GM12878 (cell line): ENCODE measurements around the gene SHISA9. TPM values are rescaled to one million over a fixed set of nuclear protein-coding genes. Genes with fewer than 3 reads are reported as not detected.

Source experiments
- ATAC-seq: fragments of 200-7000 bp; cut with Tn5 transposase; 3 replicates; pipeline ENCODE4 v1.9.1; 2020; ENCODE audit warnings: mild to moderate bottlenecking, moderate library complexity
- BruUV-seq: library from RNA; stranded (reverse); fragments of 400-500 nt; replicated peaks from 2 replicates; lab custom pipeline; 2021; lab: Mats Ljungman, UMichigan
- CTCF ChIA-PET: fragments of 300-600 bp; sonication (Branson Sonifier 250); formaldehyde crosslinking; extraction: SDS; loops from one replicate; lab custom pipeline; 2021; ENCODE audit warnings: inconsistent platforms; lab: Yijun Ruan, JAX
- POLR2A ChIA-PET: fragments of 350-600 bp; formaldehyde crosslinking; extraction: SDS; loops from one replicate; lab custom pipeline; 2021; ENCODE audit warnings: inconsistent platforms; lab: Charles Lee
- RAD21 ChIA-PET: fragments of 300-600 bp; sonication (Branson Sonifier 250); formaldehyde crosslinking; loops from one replicate; lab custom pipeline; 2023; ENCODE audit warnings: antibody characterized with exemption; ENCODE audit not compliant: unreplicated experiment; lab: Charles Lee
- SMC1A ChIA-PET: fragments of 300-600 bp; sonication (Branson Sonifier 250); formaldehyde crosslinking; loops from one replicate; lab custom pipeline; 2023; ENCODE audit not compliant: unreplicated experiment, uncharacterized antibody; lab: Charles Lee
- DNase-seq: peaks from one replicate; pipeline ENCODE4 v3.0.0-alpha.2; 2011; ENCODE audit warnings: low read depth, low spot score
- FAIRE-seq: peaks from 3 replicates; lab custom pipeline; 2011; peaks lifted over from hg19 to GRCh38; lab: Jason Lieb, UNC
- H2AFZ ChIP-seq: 2 replicates; pipeline ENCODE4 v1.6.0; 2011; ENCODE audit warnings: low read depth, low read length, control low read depth; ENCODE audit not compliant: control insufficient read depth
- H3K27ac ChIP-seq: 2 replicates; pipeline ENCODE4 v1.5.1; 2011; ENCODE audit warnings: control low read depth; ENCODE audit not compliant: control insufficient read depth, insufficient read depth
- H3K27me3 ChIP-seq, 2 experiments: replicated peaks in 1 of 2; 2 replicates each; pipeline versions ENCODE4 v1.6.0 to v1.6.1; 2011; ENCODE audit warnings: low read length in 1 of 2; ENCODE audit not compliant: control insufficient read depth in 2 of 2, insufficient read depth in 2 of 2
- H3K36me3 ChIP-seq, 2 experiments: 2 replicates each; pipeline ENCODE4 v1.5.1; 2011; ENCODE audit warnings: low read length in 1 of 2; ENCODE audit not compliant: control insufficient read depth in 2 of 2, insufficient read depth in 2 of 2
- H3K4me1 ChIP-seq: 2 replicates; pipeline ENCODE4 v1.6.1; 2011; ENCODE audit warnings: mild to moderate bottlenecking, low read length, moderate library complexity, mixed read lengths; ENCODE audit not compliant: control insufficient read depth, insufficient read depth
- H3K4me2 ChIP-seq: 2 replicates; pipeline ENCODE4 v1.6.0; 2011; ENCODE audit warnings: control low read depth; ENCODE audit not compliant: control insufficient read depth, insufficient read depth
- H3K4me3 ChIP-seq: fragments of 200-600 bp; sonication (generic); 2 replicates; pipeline ENCODE4 v1.5.1; 2016
- H3K79me2 ChIP-seq: 2 replicates; pipeline ENCODE4 v1.6.0; 2011; ENCODE audit warnings: low read length; ENCODE audit not compliant: control insufficient read depth, insufficient read depth
- H3K9ac ChIP-seq: 2 replicates; pipeline ENCODE4 v1.8.0; 2011; ENCODE audit warnings: low read length, control low read depth, mixed read lengths; ENCODE audit not compliant: control insufficient read depth, insufficient read depth
- H3K9me3 ChIP-seq: replicated peaks from 3 replicates; pipeline ENCODE4 v1.5.1; 2011; ENCODE audit warnings: mild to moderate bottlenecking, low read length; ENCODE audit not compliant: control insufficient read depth, insufficient read depth
- H4K20me1 ChIP-seq: 2 replicates; pipeline ENCODE4 v1.6.0; 2011; ENCODE audit not compliant: control insufficient read depth, insufficient read depth
- BACH1 ChIP-seq: fragments of 450-650 bp; IDR thresholded peaks from 2 replicates; pipeline ENCODE4 v1.6.1; 2017; ENCODE audit warnings: mild to moderate bottlenecking, borderline replicate concordance
- CHD4 ChIP-seq: fragments of 200-600 bp; sonication (generic); IDR thresholded peaks from 2 replicates; pipeline ENCODE4 v1.6.1; 2016; ENCODE audit warnings: mild to moderate bottlenecking
- EED ChIP-seq: sonication (generic); IDR thresholded peaks from 2 replicates; pipeline ENCODE4 v1.6.1; 2016; ENCODE audit warnings: antibody characterized with exemption, low read depth
- GABPA ChIP-seq: IDR thresholded peaks from 2 replicates; pipeline ENCODE4 v1.6.1; 2014; ENCODE audit warnings: antibody characterized with exemption, low read depth, mild to moderate bottlenecking, inconsistent platforms
- HDAC2 ChIP-seq: fragments of 200-600 bp; sonication (generic); IDR thresholded peaks from 2 replicates; pipeline ENCODE4 v1.6.1; 2017
- IRF5 ChIP-seq: fragments of 450-650 bp; IDR thresholded peaks from 2 replicates; pipeline ENCODE4 v1.6.1; 2017; ENCODE audit warnings: borderline replicate concordance
- JUNB ChIP-seq: IDR thresholded peaks from 2 replicates; pipeline ENCODE4 v1.6.1; 2016; ENCODE audit warnings: antibody characterized with exemption, mild to moderate bottlenecking
- MYB ChIP-seq: fragments of 150-350 bp; IDR thresholded peaks from 2 replicates; pipeline ENCODE4 v1.6.1; 2014; ENCODE audit warnings: mild to moderate bottlenecking, low read depth, low read length, borderline replicate concordance
- NFIC ChIP-seq: IDR thresholded peaks from 2 replicates; pipeline ENCODE4 v1.6.1; 2012; ENCODE audit warnings: low read depth, mild to moderate bottlenecking, inconsistent platforms, low read length, moderate library complexity
- NR2C1 ChIP-seq: fragments of 450-650 bp; IDR thresholded peaks from 2 replicates; pipeline ENCODE4 v1.6.1; 2017; ENCODE audit warnings: antibody characterized with exemption, mild to moderate bottlenecking, moderate library complexity
- RAD21 ChIP-seq: IDR thresholded peaks from 2 replicates; pipeline ENCODE4 v1.6.1; 2011; ENCODE audit warnings: mild to moderate bottlenecking, low read depth, low read length, moderate library complexity; ENCODE audit not compliant: insufficient read depth
- TAF1 ChIP-seq: IDR thresholded peaks from 2 replicates; pipeline ENCODE4 v1.6.1; 2011; ENCODE audit warnings: mild to moderate bottlenecking, low read depth, low read length, borderline replicate concordance
- TCF12 ChIP-seq: IDR thresholded peaks from 2 replicates; pipeline ENCODE4 v1.6.1; 2011; ENCODE audit warnings: low read depth, mild to moderate bottlenecking, low read length
- WGBS: methylation state at CpG from one replicate; pipeline ENCODE4 v1.1.6; 2016; ENCODE audit warnings: low lambda C conversion rate; ENCODE audit not compliant: insufficient replicate concordance, insufficient coverage; ENCODE audit errors: missing lambda C conversion rate; 5-methylcytosine and 5-hydroxymethylcytosine counted together
- in situ Hi-C: fragments of 300-500 bp; cut with MboI; formaldehyde crosslinking; loops from 9 replicates; pipeline ENCODE4 v1.14.3; 2018; ENCODE audit warnings: mixed read lengths
- intact Hi-C: fragments of 100-400 bp; cut with micrococcal nuclease; formaldehyde crosslinking; loops from one replicate; pipeline ENCODE4 v1.14.2; 2022; ENCODE audit not compliant: unreplicated experiment
- polyA plus RNA-seq, 11 experiments: library from polyadenylated mRNA; depleted of rRNA in 4 of 11; unstranded in 6 of 11; stranded (reverse) in 5 of 11; fragments of >200 nt; fragmentation: Nextera tagmentation in 4 of 11; fragmentation: Illumina TruSeq in 1 of 11; extraction: Ambion mirVana in 4 of 11; extraction: Trizol in 1 of 11; gene quantifications; 1 replicate in 1 of 11; 2 replicates in 10 of 11; pipeline versions ENCODE4 v1.2.1 to v1.2.3, GENCODE V29; 2011 to 2016; ENCODE audit warnings: inconsistent platforms in 2 of 11, missing spikeins in 2 of 11, low read depth in 1 of 11
- total RNA-seq, 4 experiments: library from RNA; depleted of rRNA in 3 of 4; stranded (reverse); fragments of >200 nt in 3 of 4; fragmentation: Illumina TruSeq in 1 of 4; extraction: Trizol in 1 of 4; gene quantifications; 2 replicates each; pipeline versions ENCODE4 v1.2.1 to v1.2.3, GENCODE V29; 2013 to 2021
- TF ChIP-seq, protein P1 (sequence below): IDR thresholded peaks from 2 replicates; pipeline ENCODE4 v1.6.1; 2011; ENCODE audit warnings: borderline replicate concordance, low read depth, mild to moderate bottlenecking, moderate library complexity, low read length; ENCODE audit not compliant: insufficient read depth, poor library complexity, severe bottlenecking
- TF ChIP-seq, protein P2 (sequence below): fragments of 450-650 bp; IDR thresholded peaks from 2 replicates; pipeline ENCODE4 v1.6.1; 2016; ENCODE audit warnings: mild to moderate bottlenecking, moderate library complexity, borderline replicate concordance

Gene SHISA9
- total and polyA plus RNA-seq, 10 of the 15 experiments (the other 5 are each of a cell fraction or from before 2014, with no cell fraction given): 0.03 to 25.5 (median 0.07) TPM

GRCh38 chr16:12900156-12900555, 1.2 kb upstream of the SHISA9 start (continued):
- TF ChIP-seq JUNB (no peak), BACH1 (no peak), EED (no peak)
- TF ChIP-seq, all 136 proteins: peak for 0

DNA sequence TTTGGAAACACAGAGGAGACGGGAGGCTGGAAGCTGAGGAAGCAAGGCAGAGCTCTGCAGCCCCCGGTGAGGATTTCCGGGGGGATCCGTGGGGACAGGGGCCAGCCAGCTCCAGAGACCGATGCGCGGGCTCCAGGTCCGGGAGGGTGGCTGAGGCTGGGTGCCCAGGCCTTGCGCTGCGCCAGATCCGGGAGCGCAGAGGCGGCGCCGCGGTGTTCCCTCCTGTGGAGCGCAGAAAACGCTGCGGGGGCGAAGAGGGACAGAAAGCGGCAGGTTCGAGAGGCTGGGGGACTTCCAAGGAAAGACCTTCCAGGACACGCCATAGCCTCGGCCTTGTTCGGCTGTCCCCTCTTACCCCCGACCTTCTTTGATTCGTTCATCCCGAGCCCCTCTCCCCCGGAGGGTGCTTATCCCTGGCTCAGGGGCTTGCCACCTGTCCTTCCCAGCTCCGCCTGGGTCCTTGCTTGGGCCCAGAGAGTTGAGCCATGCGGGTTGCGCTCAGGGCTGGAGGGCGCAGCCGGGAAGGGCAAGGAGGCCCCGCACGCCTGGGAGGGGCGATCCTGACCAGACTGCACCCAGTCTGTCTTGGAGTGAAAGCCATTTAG, 697 bp upstream of the SHISA9 start:
- ChIA-PET POLR2A (no interaction called here), CTCF (interaction anchor here (0.6 to 3.6 kb wide), 3 partner anchors 12 to 553 kb away, joined by 3 to 26 read pairs (median 3); no protein-coding TSS in a partner anchor), SMC1A (interaction anchor here (0.9 to 2.9 kb wide), 4 partner anchors 22 to 209 kb away, joined by 3 to 10 read pairs (median 4); no protein-coding TSS in a partner anchor), RAD21 (interaction anchor here (0.6 to 7.4 kb wide), 4 partner anchors 156 to 866 kb away, joined by 4 to 42 read pairs (median 21); no protein-coding TSS in a partner anchor)
- Histone ChIP-seq H3K4me2 (no peak overlapping the region), H3K79me2 (no peaks in the 10 kb centered on the region), H4K20me1 (no peaks in the 10 kb centered on the region), H3K9ac (no peak overlapping the region), H3K36me3 (no peaks in the 10 kb centered on the region), H3K27ac (no peak overlapping the region), H3K27me3 (peaks cover 18 to 19% of the 10 kb centered on the region in 2 experiments), H3K4me1 (no peaks in the 10 kb centered on the region), H2AFZ (no peak overlapping the region), H3K9me3 (no peaks in the 10 kb centered on the region), H3K4me3 (no peak overlapping the region)
- intact Hi-C loops (no loop called here), in situ Hi-C loops (no loop called here)
- ATAC-seq (no peak), DNase-seq (no peak), FAIRE-seq (no peak)
- TF ChIP-seq TAF1: no peak
- no peak for TF ChIP-seq GABPA
- no peak for TF ChIP-seq RAD21
- TF ChIP-seq MYB: no peak
- TF ChIP-seq TCF12: no peak
- no peak for TF ChIP-seq NFIC
- TF ChIP-seq, protein P1, sequence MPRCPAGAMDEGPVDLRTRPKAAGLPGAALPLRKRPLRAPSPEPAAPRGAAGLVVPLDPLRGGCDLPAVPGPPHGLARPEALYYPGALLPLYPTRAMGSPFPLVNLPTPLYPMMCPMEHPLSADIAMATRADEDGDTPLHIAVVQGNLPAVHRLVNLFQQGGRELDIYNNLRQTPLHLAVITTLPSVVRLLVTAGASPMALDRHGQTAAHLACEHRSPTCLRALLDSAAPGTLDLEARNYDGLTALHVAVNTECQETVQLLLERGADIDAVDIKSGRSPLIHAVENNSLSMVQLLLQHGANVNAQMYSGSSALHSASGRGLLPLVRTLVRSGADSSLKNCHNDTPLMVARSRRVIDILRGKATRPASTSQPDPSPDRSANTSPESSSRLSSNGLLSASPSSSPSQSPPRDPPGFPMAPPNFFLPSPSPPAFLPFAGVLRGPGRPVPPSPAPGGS: no peak
- TF ChIP-seq, protein P2, sequence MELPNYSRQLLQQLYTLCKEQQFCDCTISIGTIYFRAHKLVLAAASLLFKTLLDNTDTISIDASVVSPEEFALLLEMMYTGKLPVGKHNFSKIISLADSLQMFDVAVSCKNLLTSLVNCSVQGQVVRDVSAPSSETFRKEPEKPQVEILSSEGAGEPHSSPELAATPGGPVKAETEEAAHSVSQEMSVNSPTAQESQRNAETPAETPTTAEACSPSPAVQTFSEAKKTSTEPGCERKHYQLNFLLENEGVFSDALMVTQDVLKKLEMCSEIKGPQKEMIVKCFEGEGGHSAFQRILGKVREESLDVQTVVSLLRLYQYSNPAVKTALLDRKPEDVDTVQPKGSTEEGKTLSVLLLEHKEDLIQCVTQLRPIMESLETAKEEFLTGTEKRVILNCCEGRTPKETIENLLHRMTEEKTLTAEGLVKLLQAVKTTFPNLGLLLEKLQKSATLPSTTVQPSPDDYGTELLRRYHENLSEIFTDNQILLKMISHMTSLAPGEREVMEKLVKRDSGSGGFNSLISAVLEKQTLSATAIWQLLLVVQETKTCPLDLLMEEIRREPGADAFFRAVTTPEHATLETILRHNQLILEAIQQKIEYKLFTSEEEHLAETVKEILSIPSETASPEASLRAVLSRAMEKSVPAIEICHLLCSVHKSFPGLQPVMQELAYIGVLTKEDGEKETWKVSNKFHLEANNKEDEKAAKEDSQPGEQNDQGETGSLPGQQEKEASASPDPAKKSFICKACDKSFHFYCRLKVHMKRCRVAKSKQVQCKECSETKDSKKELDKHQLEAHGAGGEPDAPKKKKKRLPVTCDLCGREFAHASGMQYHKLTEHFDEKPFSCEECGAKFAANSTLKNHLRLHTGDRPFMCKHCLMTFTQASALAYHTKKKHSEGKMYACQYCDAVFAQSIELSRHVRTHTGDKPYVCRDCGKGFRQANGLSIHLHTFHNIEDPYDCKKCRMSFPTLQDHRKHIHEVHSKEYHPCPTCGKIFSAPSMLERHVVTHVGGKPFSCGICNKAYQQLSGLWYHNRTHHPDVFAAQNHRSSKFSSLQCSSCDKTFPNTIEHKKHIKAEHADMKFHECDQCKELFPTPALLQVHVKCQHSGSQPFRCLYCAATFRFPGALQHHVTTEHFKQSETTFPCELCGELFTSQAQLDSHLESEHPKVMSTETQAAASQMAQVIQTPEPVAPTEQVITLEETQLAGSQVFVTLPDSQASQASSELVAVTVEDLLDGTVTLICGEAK: no peak
- TF ChIP-seq EED: no peak
- TF ChIP-seq IRF5: no peak
- no peak for TF ChIP-seq NR2C1
- no peak for TF ChIP-seq CHD4
- TF ChIP-seq HDAC2: no peak
- TF ChIP-seq JUNB: no peak
- 4% methylated on average over 32 of the region's 37 CpGs for WGBS
- BruUV-seq: no TSS peak
